GM19193 (cell line): ENCODE measurements around the gene IL17REL.

ENCODE experiments used
- POLR2A ChIP-seq: IDR thresholded peaks from 4 replicates; pipeline ENCODE4 v1.6.1; 2011; ENCODE audit not compliant: insufficient read depth, insufficient read length; ENCODE audit errors: extremely low read depth

IL17REL gene

GRCh38 chr22:50012211-50013181 is at the start of gene IL17REL:
Gene IL17REL, minus strand, starts transcription at chr22:50012765. Its CDS starts 119 bp downstream, at chr22:50012646.
- TF ChIP-seq POLR2A = no peak

GRCh38 chr22:50061824-50062355 is 49.3 kb upstream of the IL17REL start:
- TF ChIP-seq POLR2A = no peak

GRCh38 chr22:50061141-50061823 is 48.7 kb upstream of the IL17REL start:
- no peak for TF ChIP-seq POLR2A

GRCh38 chr22:50060441-50061140 is 48.0 kb upstream of the IL17REL start:
- no peak for TF ChIP-seq POLR2A

GRCh38 chr22:50059881-50060262 is 47.3 kb upstream of the IL17REL start:
- no peak for TF ChIP-seq POLR2A

GRCh38 chr22:50058906-50059880 is 46.6 kb upstream of the IL17REL start:
- no peak for TF ChIP-seq POLR2A

- TF ChIP-seq POLR2A = no peak
Observed at GRCh38 chr22:50058061-50058905, 45.7 kb upstream of the IL17REL start, which contains the start of gene TTLL8. Gene TTLL8, minus strand, starts transcription at chr22:50058298.

- no peak for TF ChIP-seq POLR2A
Observed at GRCh38 chr22:50057278-50058060, 44.9 kb upstream of the IL17REL start.

- no peak for TF ChIP-seq POLR2A
Observed at GRCh38 chr22:50056214-50056972, 43.8 kb upstream of the IL17REL start.

GRCh38 chr22:50053861-50054260 is 41.3 kb upstream of the IL17REL start:
- no peak for TF ChIP-seq POLR2A

- no peak for TF ChIP-seq POLR2A
Observed at GRCh38 chr22:50051930-50052329, 39.4 kb upstream of the IL17REL start.
